Measurements from ENCODE around the gene FBXO30. TPM values are rescaled to one million over a fixed set of nuclear protein-coding genes. Genes with fewer than 3 reads are reported as not detected.

Gene FBXO30
- total and polyA plus RNA-seq, 9 of the 15 experiments (the other 6 are each of a cell fraction or from before 2014, with no cell fraction given): 3.6 to 12.8 (median 7.1) TPM

GRCh38 chr6:145798530-145798929 lies 16.1 kb downstream of the FBXO30 start:
- H3K4me1 ChIP-seq (replicated peaks in 1 of 2; ENCODE audit: control insufficient read depth in 2 of 2, insufficient read depth in 2 of 2, low read length in 2 of 2): no peaks in the 10 kb centered on the region
- peaks cover 87% of the 10 kb centered on the region for H3K79me2 ChIP-seq (ENCODE audit: control insufficient read depth, insufficient read depth, low read length)
- BruUV-seq (replicated peaks): no TSS peak
- CTCF ChIA-PET (ENCODE audit: low intra/inter-chr PET ratio): no interaction called here
- intact Hi-C loops (cut with micrococcal nuclease) (no loop called here), in situ Hi-C loops (cut with MboI) (no loop called here)
- peaks cover 3% of the 10 kb centered on the region for H3K9me1 ChIP-seq (ENCODE audit: control insufficient read depth, insufficient read depth, low read length)
- ATAC-seq (no peak), FAIRE-seq (no peak), DNase-seq (ENCODE audit: extremely low read depth in 1 of 4, low spot score in 3 of 4) (no peak)
- H3K4me3 ChIP-seq: no peak overlapping the region
- no peaks in the 10 kb centered on the region for H3K27me3 ChIP-seq (ENCODE audit: control insufficient read depth in 2 of 2, insufficient read depth in 2 of 2, low read length in 2 of 2)
- no peaks in the 10 kb centered on the region for H3K9me3 ChIP-seq (replicated peaks; ENCODE audit: control insufficient read depth, insufficient read depth, low read depth, low read length)
- H4K20me1 ChIP-seq (replicated peaks; ENCODE audit: control insufficient read depth, insufficient read depth, low read length): peaks cover 12% of the 10 kb centered on the region
- H3K4me2 ChIP-seq (ENCODE audit: insufficient read depth, low read length): no peak overlapping the region
- no peak overlapping the region for H3K9ac ChIP-seq (ENCODE audit: insufficient read depth in 1 of 2, low read depth in 2 of 2, low read length in 2 of 2)
- no peak overlapping the region for H3K27ac ChIP-seq (ENCODE audit: extremely low read depth, low read depth, low read length)
- H2AFZ ChIP-seq (ENCODE audit: low read depth, low read length): no peak overlapping the region
- H3K36me3 ChIP-seq (ENCODE audit: control insufficient read depth, insufficient read depth, low read length): peaks cover 49% of the 10 kb centered on the region
- POLR2A ChIA-PET: no interaction called here
- TF ChIP-seq SRF (CRISPR knock-in tag; IDR thresholded peaks at IDR 0.05) (peak in 1 of 2 experiments; percentile 91; a peak in 2 of 4 replicates), ZFPM2 (CRISPR knock-in tag; IDR thresholded peaks at IDR 0.05) (no peak)
- WGBS (ENCODE audit: insufficient coverage, low coverage, missing lambda C conversion rate): 89% methylated on average over 2 of the region's 2 CpGs

GRCh38 chr6:145789443-145789842 lies 25.2 kb downstream of the FBXO30 start:
- DNase-seq (ENCODE audit: extremely low read depth in 1 of 4, low spot score in 3 of 4) (no peak), ATAC-seq (no peak), FAIRE-seq (no peak)
- H3K27ac ChIP-seq (ENCODE audit: extremely low read depth, low read depth, low read length): no peak overlapping the region
- no peaks in the 10 kb centered on the region for H4K20me1 ChIP-seq (replicated peaks; ENCODE audit: control insufficient read depth, insufficient read depth, low read length)
- intact Hi-C loops (cut with micrococcal nuclease): no loop called here
- H3K9me1 ChIP-seq (ENCODE audit: control insufficient read depth, insufficient read depth, low read length): no peaks in the 10 kb centered on the region
- H3K4me1 ChIP-seq (replicated peaks in 1 of 2; ENCODE audit: control insufficient read depth in 2 of 2, insufficient read depth in 2 of 2, low read length in 2 of 2): peaks cover 6 to 12% of the 10 kb centered on the region in 2 experiments; a peak in 4 of 5 replicates
- 47% methylated on average over 3 of the region's 3 CpGs for WGBS (ENCODE audit: insufficient coverage, low coverage, missing lambda C conversion rate)
- 0 out of 3 replicates have a peak, but pooled peaks cover under 1% of the 10 kb centered on the region for H3K79me2 ChIP-seq (ENCODE audit: control insufficient read depth, insufficient read depth, low read length)
- H3K9ac ChIP-seq (ENCODE audit: insufficient read depth in 1 of 2, low read depth in 2 of 2, low read length in 2 of 2): no peak overlapping the region
- in situ Hi-C loops (cut with MboI): no loop called here
- H3K36me3 ChIP-seq (ENCODE audit: control insufficient read depth, insufficient read depth, low read length): peaks cover 7% of the 10 kb centered on the region; the same call in 2 of the 3 replicates
- TF ChIP-seq NFIC (IDR thresholded peaks at IDR 0.05) (0 out of 2 replicates have a peak, but pooled peaks have one; percentile 31), PATZ1 (CRISPR knock-in tag; IDR thresholded peaks at IDR 0.05; ENCODE audit: borderline replicate concordance) (no peak), FOS (IDR thresholded peaks at IDR 0.05; ENCODE audit: extremely low read depth, insufficient read length) (no peak), CBFA2T3 (IDR thresholded peaks at IDR 0.05) (peak; percentile 24; the same call in 1 of the 2 replicates), ZNF586 (CRISPR knock-in tag; conservative IDR thresholded peaks at IDR 0.05) (no peak)
- POLR2A ChIA-PET: interaction anchor here (0.7 to 2.1 kb wide), 3 partner anchors 14 to 26 kb away, joined by 3 to 5 read pairs (median 4); partner anchors contain the start of gene FBXO30
- no peaks in the 10 kb centered on the region for H3K27me3 ChIP-seq (ENCODE audit: control insufficient read depth in 2 of 2, insufficient read depth in 2 of 2, low read length in 2 of 2)
- BruUV-seq (replicated peaks): no TSS peak
- no peak overlapping the region for H3K4me2 ChIP-seq (ENCODE audit: insufficient read depth, low read length)
- no peak overlapping the region for H3K4me3 ChIP-seq
- no peak overlapping the region for H2AFZ ChIP-seq (ENCODE audit: low read depth, low read length)
- H3K9me3 ChIP-seq (replicated peaks; ENCODE audit: control insufficient read depth, insufficient read depth, low read depth, low read length): peaks cover 2% of the 10 kb centered on the region; the same call in 1 of the 2 replicates
- CTCF ChIA-PET (ENCODE audit: low intra/inter-chr PET ratio): no interaction called here

All from K562 (cell line).